Epithelial cell of alveolus of lung (primary cell): ENCODE data around the gene RARRES1. TPM values are rescaled to one million over a fixed set of nuclear protein-coding genes. Genes with fewer than 3 reads are reported as not detected.

ENCODE experiments used
- total RNA-seq: library from RNA; depleted of rRNA; stranded (reverse); fragments of >200 nt; gene quantifications from 2 replicates; pipeline ENCODE4 v1.2.1, GENCODE V29; 2015

Gene RARRES1, protein sequence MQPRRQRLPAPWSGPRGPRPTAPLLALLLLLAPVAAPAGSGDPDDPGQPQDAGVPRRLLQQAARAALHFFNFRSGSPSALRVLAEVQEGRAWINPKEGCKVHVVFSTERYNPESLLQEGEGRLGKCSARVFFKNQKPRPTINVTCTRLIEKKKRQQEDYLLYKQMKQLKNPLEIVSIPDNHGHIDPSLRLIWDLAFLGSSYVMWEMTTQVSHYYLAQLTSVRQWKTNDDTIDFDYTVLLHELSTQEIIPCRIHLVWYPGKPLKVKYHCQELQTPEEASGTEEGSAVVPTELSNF
- 88.2 and 148 TPM in 2 replicates for total RNA-seq

DNA sequence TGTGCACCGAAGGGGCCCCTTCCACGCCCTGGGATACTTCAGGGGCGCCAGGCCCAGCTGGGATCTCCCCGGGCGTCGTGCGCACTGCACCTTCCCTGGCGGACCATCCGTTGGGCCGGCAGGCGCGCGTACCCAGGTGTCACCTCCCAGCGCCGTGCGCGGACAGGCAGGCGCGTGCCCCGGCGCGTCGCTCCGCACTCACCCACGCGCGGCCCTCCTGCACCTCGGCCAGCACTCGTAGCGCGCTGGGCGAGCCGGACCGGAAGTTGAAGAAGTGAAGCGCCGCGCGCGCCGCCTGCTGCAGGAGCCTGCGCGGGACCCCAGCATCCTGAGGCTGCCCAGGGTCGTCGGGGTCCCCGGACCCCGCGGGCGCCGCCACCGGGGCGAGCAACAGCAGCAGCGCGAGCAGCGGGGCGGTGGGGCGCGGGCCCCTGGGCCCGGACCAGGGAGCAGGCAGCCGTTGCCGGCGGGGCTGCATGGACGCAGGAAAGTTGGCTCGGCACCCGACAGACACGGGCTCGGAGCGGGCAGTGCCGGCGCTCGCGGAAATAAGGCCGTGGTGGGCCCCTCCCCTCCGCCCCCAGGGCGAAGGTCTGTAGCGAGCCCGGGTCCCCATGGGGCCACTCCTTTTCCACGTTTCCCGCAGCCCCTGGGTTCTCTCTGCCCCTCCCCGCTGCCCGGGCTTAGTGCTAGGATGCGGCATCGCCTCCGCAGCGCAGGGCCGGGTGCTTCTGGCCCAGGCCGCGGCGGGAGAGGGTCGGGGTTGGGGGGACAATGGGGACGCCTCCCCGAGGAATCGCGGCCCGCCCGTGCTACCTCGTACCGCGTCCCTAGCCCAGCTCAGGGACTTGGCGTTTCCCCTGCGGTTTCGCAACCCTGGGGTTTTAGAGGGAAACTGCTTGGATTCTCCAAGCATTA is at the start of gene RARRES1:
TSS of gene RARRES1 (minus strand) at position 520 of the 918 bp plus-strand sequence. CDS start at position 478, 42 bp downstream.

GRCh38 chr3:158672215-158673176 is 59.8 kb downstream of the RARRES1 start, which contains the start of gene LXN:
Gene LXN, minus strand, starts transcription at chr3:158672648. Its CDS starts 170 bp downstream, at chr3:158672478.

Other genes with a start within 250 kb of the RARRES1 start
- gene MLF1, start 161.3 kb downstream of the RARRES1 start, total RNA-seq = 17.2 and 19.0 TPM in 2 replicates
- gene GFM1, start 87.9 kb downstream of the RARRES1 start, total RNA-seq = 15.1 and 15.6 TPM in 2 replicates
- 441 and 503 TPM in 2 replicates for gene LXN, start 59.8 kb downstream of the RARRES1 start, total RNA-seq
- gene MFSD1, start 69.6 kb upstream of the RARRES1 start, total RNA-seq = 45.8 and 49.9 TPM in 2 replicates